Measurements from ENCODE around the gene ATXN3L.

DNA sequence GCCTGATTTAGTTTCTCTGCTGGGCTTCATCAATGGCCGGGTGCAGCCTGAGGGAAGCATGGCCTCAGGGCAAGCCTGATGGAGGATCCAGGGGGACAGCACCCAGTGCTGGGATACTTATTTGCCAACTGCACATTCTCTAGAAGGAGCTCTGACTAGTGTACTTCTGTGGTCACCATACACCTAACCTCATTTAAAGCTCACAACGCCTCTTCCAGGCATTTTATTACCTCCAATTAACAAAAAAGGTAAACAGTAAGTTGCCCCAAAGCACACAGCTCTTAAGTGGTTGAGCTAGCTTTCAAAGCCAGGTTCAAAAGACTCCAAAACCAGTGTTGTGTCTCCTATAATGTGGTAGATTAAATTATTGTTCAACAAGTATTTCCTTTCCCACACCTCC, 26.8 kb upstream of the ATXN3L start:
- TF ChIP-seq, protein P1, sequence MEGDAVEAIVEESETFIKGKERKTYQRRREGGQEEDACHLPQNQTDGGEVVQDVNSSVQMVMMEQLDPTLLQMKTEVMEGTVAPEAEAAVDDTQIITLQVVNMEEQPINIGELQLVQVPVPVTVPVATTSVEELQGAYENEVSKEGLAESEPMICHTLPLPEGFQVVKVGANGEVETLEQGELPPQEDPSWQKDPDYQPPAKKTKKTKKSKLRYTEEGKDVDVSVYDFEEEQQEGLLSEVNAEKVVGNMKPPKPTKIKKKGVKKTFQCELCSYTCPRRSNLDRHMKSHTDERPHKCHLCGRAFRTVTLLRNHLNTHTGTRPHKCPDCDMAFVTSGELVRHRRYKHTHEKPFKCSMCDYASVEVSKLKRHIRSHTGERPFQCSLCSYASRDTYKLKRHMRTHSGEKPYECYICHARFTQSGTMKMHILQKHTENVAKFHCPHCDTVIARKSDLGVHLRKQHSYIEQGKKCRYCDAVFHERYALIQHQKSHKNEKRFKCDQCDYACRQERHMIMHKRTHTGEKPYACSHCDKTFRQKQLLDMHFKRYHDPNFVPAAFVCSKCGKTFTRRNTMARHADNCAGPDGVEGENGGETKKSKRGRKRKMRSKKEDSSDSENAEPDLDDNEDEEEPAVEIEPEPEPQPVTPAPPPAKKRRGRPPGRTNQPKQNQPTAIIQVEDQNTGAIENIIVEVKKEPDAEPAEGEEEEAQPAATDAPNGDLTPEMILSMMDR (IDR thresholded peaks at IDR 0.05; ENCODE audit: low read depth, low read length, missing input control), result no peak
- TF ChIP-seq, protein P2, sequence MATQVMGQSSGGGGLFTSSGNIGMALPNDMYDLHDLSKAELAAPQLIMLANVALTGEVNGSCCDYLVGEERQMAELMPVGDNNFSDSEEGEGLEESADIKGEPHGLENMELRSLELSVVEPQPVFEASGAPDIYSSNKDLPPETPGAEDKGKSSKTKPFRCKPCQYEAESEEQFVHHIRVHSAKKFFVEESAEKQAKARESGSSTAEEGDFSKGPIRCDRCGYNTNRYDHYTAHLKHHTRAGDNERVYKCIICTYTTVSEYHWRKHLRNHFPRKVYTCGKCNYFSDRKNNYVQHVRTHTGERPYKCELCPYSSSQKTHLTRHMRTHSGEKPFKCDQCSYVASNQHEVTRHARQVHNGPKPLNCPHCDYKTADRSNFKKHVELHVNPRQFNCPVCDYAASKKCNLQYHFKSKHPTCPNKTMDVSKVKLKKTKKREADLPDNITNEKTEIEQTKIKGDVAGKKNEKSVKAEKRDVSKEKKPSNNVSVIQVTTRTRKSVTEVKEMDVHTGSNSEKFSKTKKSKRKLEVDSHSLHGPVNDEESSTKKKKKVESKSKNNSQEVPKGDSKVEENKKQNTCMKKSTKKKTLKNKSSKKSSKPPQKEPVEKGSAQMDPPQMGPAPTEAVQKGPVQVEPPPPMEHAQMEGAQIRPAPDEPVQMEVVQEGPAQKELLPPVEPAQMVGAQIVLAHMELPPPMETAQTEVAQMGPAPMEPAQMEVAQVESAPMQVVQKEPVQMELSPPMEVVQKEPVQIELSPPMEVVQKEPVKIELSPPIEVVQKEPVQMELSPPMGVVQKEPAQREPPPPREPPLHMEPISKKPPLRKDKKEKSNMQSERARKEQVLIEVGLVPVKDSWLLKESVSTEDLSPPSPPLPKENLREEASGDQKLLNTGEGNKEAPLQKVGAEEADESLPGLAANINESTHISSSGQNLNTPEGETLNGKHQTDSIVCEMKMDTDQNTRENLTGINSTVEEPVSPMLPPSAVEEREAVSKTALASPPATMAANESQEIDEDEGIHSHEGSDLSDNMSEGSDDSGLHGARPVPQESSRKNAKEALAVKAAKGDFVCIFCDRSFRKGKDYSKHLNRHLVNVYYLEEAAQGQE (IDR thresholded peaks at IDR 0.05), result no peak
- TF ChIP-seq GABPA (IDR thresholded peaks at IDR 0.05 in 1 of 2, conservative IDR thresholded peaks at IDR 0.05 in 1 of 2) (no peak), FOXA2 (IDR thresholded peaks at IDR 0.05) (no peak), RAD21 (IDR thresholded peaks at IDR 0.05) (no peak), RXRA (IDR thresholded peaks at IDR 0.05) (no peak), SP1 (IDR thresholded peaks at IDR 0.05) (no peak), TAF1 (conservative IDR thresholded peaks at IDR 0.05) (no peak), JUND (IDR thresholded peaks at IDR 0.05) (no peak), HNF4A (conservative IDR thresholded peaks at IDR 0.05) (no peak)

All from liver (tissue), 3 donors.